Panc1 (cell line): ENCODE data around the gene TRAPPC1.

Source experiments
- CTCF ChIP-seq: fragments of 450-650 bp; IDR thresholded peaks from 2 replicates; pipeline ENCODE4 v1.5.1; 2017; ENCODE audit warnings: mild to moderate bottlenecking
- REST ChIP-seq, 2 experiments: IDR thresholded peaks; 2 replicates each; pipeline ENCODE4 v1.6.1; 2011 to 2012; ENCODE audit warnings: low read depth in 2 of 2, control low read depth in 1 of 2, low read length in 1 of 2, mild to moderate bottlenecking in 1 of 2, moderate library complexity in 1 of 2; ENCODE audit not compliant: insufficient read depth in 1 of 2
- TCF7L2 ChIP-seq: IDR thresholded peaks from 2 replicates; pipeline ENCODE4 v1.6.1; 2011; ENCODE audit warnings: mild to moderate bottlenecking, low read depth, low read length, inconsistent platforms

- TF ChIP-seq CTCF (no peak), REST (IDR thresholded peaks at IDR 0.05; ENCODE audit: insufficient read depth in 1 of 2, low read depth in 2 of 2, low read length in 1 of 2) (no peak), TCF7L2 (no peak)
Measured at GRCh38 chr17:7959503-7960253, 27.9 kb upstream of the TRAPPC1 start.
